ENCODE data around the gene ELOVL6. TPM values are rescaled to one million over a fixed set of nuclear protein-coding genes. Genes with fewer than 3 reads are reported as not detected.

Gene ELOVL6
- total RNA-seq, 1 experiment from 2014 or later = 38.7 TPM

DNA sequence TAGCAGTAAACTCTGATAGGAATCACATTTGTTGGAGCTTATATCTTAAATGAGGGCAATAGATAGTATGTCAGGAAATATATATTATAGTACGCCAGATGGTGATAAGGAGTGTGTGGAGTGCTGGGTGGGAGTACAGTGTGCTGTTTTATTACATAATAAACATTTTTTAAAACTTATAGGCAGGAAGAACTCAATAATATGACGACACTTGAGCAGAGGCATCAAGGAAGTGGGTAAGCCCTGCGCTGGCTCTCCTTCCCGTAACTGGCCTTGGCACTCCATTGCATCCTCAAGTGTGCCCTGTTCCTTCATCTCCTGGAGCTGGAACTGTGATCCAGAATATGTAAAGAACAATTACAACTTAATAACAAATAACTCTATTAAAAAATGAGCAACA is 123.8 kb downstream of the ELOVL6 start (continued):
- TF ChIP-seq, protein P1, sequence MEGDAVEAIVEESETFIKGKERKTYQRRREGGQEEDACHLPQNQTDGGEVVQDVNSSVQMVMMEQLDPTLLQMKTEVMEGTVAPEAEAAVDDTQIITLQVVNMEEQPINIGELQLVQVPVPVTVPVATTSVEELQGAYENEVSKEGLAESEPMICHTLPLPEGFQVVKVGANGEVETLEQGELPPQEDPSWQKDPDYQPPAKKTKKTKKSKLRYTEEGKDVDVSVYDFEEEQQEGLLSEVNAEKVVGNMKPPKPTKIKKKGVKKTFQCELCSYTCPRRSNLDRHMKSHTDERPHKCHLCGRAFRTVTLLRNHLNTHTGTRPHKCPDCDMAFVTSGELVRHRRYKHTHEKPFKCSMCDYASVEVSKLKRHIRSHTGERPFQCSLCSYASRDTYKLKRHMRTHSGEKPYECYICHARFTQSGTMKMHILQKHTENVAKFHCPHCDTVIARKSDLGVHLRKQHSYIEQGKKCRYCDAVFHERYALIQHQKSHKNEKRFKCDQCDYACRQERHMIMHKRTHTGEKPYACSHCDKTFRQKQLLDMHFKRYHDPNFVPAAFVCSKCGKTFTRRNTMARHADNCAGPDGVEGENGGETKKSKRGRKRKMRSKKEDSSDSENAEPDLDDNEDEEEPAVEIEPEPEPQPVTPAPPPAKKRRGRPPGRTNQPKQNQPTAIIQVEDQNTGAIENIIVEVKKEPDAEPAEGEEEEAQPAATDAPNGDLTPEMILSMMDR (IDR thresholded peaks at IDR 0.05 in 2 of 3, conservative IDR thresholded peaks at IDR 0.05 in 1 of 3; ENCODE audit: borderline replicate concordance in 1 of 3, insufficient read depth in 1 of 3, low read depth in 2 of 3, low read length in 2 of 3) = no peak
- TF ChIP-seq ZBTB33 (IDR thresholded peaks at IDR 0.05; ENCODE audit: extremely low read depth, insufficient replicate concordance, low read length) = no peak
- no peak for TF ChIP-seq POLR2A (IDR thresholded peaks at IDR 0.05; ENCODE audit: borderline replicate concordance, extremely low read depth, insufficient read depth, insufficient read length)

- DNase-seq (ENCODE audit: low read depth, low spot score) = no peak
- RAD21 ChIA-PET (ENCODE audit: low non-redundant PET in 1 of 2, low total read pairs in 2 of 2, uncharacterized antibody in 2 of 2, unreplicated experiment in 2 of 2) = no interaction called here
- Histone ChIP-seq H3K4me3 (replicated peaks in 1 of 2; ENCODE audit: low read depth in 1 of 2, low read length in 2 of 2) (no peak overlapping the region), H3K9ac (ENCODE audit: low read length) (no peak overlapping the region), H2AFZ (ENCODE audit: low read depth, low read length, poor library complexity, severe bottlenecking) (no peak overlapping the region), H3K27ac (ENCODE audit: low read depth, low read length) (no peak overlapping the region), H3K4me1 (ENCODE audit: control insufficient read depth in 1 of 2, insufficient read depth in 2 of 2, low read length in 2 of 2) (no peaks in the 10 kb centered on the region), H3K27me3 (ENCODE audit: insufficient read depth, low read length) (no peaks in the 10 kb centered on the region), H3K4me2 (ENCODE audit: low read length) (no peak overlapping the region), H4K20me1 (ENCODE audit: insufficient read depth) (no peaks in the 10 kb centered on the region), H3K36me3 (ENCODE audit: control insufficient read depth in 1 of 2, insufficient read depth in 2 of 2, low read length in 2 of 2) (no peaks in the 10 kb centered on the region), H3K9me2 (ENCODE audit: insufficient read depth) (no peaks in the 10 kb centered on the region), H3K79me2 (ENCODE audit: insufficient read depth, low read length) (no peaks in the 10 kb centered on the region), H3K9me3 (ENCODE audit: control insufficient read depth in 1 of 2, insufficient read depth in 1 of 2, low read depth in 1 of 2, low read length in 2 of 2) (no peaks in the 10 kb centered on the region)
- no peak for ATAC-seq
- BruUV-seq (replicated peaks) = no TSS peak
- CTCF ChIA-PET = no interaction called here
- POLR2A ChIA-PET = no interaction called here
- intact Hi-C loops (cut with micrococcal nuclease) = no loop called here
- TF ChIP-seq JUND (IDR thresholded peaks at IDR 0.05) (no peak), ZFX (IDR thresholded peaks at IDR 0.05) (no peak), ELF1 (IDR thresholded peaks at IDR 0.05; ENCODE audit: borderline replicate concordance, low read depth) (no peak), CEBPB (IDR thresholded peaks at IDR 0.05; ENCODE audit: low read depth) (no peak), POLR2A (IDR thresholded peaks at IDR 0.05; ENCODE audit: borderline replicate concordance, extremely low read depth, insufficient read depth, insufficient read length) (no peak), POLR2AphosphoS5 (IDR thresholded peaks at IDR 0.05; ENCODE audit: low read depth, low read length) (no peak), SP1 (IDR thresholded peaks at IDR 0.05; ENCODE audit: low read depth) (no peak), CBX3 (IDR thresholded peaks at IDR 0.05; ENCODE audit: low read depth) (no peak), FOSL1 (IDR thresholded peaks at IDR 0.05; ENCODE audit: low read depth) (no peak), SRF (IDR thresholded peaks at IDR 0.05; ENCODE audit: low read depth) (no peak), SIN3A (IDR thresholded peaks at IDR 0.05; ENCODE audit: low read depth) (no peak)
- TF ChIP-seq, protein P1 (IDR thresholded peaks at IDR 0.05 in 2 of 3, conservative IDR thresholded peaks at IDR 0.05 in 1 of 3; ENCODE audit: borderline replicate concordance in 1 of 3, insufficient read depth in 1 of 3, low read depth in 2 of 3, low read length in 2 of 3) = no peak
- TF ChIP-seq, protein P2, sequence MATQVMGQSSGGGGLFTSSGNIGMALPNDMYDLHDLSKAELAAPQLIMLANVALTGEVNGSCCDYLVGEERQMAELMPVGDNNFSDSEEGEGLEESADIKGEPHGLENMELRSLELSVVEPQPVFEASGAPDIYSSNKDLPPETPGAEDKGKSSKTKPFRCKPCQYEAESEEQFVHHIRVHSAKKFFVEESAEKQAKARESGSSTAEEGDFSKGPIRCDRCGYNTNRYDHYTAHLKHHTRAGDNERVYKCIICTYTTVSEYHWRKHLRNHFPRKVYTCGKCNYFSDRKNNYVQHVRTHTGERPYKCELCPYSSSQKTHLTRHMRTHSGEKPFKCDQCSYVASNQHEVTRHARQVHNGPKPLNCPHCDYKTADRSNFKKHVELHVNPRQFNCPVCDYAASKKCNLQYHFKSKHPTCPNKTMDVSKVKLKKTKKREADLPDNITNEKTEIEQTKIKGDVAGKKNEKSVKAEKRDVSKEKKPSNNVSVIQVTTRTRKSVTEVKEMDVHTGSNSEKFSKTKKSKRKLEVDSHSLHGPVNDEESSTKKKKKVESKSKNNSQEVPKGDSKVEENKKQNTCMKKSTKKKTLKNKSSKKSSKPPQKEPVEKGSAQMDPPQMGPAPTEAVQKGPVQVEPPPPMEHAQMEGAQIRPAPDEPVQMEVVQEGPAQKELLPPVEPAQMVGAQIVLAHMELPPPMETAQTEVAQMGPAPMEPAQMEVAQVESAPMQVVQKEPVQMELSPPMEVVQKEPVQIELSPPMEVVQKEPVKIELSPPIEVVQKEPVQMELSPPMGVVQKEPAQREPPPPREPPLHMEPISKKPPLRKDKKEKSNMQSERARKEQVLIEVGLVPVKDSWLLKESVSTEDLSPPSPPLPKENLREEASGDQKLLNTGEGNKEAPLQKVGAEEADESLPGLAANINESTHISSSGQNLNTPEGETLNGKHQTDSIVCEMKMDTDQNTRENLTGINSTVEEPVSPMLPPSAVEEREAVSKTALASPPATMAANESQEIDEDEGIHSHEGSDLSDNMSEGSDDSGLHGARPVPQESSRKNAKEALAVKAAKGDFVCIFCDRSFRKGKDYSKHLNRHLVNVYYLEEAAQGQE (IDR thresholded peaks at IDR 0.05; ENCODE audit: low read depth) = no peak
Observed at GRCh38 chr4:110073053-110073845, 125.2 kb downstream of the ELOVL6 start.
